ENCODE data around the gene MRPS7. TPM values are rescaled to one million over a fixed set of nuclear protein-coding genes. Genes with fewer than 3 reads are reported as not detected.

MRPS7 gene
- total and polyA plus RNA-seq, 2 of the 8 experiments (the other 6 are each of a cell fraction or from before 2014, with no cell fraction given) = 63.4 to 79.4 TPM

DNA sequence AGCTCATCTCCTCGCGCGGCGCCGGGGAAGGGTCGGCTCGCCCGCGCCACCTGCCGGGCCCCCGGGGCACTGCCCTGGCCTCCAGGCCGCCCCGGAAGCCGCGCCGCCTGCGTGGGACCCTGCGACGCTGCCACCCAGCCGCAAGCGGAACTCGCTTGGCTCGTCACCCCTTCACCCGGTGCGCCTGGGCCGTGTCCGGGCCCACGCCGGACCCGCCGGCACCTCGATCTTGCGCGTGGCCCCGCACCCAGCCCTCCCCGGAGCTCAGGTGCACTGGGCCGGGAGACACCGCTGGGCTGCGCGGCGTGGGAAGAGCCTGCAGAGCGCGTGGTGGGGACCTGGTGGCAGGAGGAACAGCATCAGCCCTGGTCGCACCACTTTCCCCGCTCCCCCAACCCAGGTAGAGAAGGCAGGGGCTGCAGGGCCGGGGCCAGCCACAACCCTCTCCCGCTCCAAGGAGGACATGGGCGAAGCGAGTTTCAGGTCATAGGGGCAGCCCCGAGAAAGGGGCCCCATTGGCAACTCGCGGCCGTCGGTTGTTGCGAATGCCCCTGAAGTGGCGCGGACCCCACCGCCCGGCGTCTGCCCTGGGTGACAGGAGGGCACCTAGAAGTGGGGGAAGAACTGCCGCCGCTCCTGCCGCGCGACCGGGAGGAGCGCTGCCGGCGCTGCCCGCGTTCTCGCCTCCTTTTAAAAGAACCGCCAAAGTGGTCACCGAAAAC lies 9.7 kb downstream of the MRPS7 start (continued):
- no peak for TF ChIP-seq GABPA (IDR thresholded peaks at IDR 0.05; ENCODE audit: borderline replicate concordance, insufficient read depth, low read length)
- peak in 1 of 2 experiments; percentile 44; a peak in 2 of 4 replicates for TF ChIP-seq RAD21 (IDR thresholded peaks at IDR 0.05 in 1 of 2, conservative IDR thresholded peaks at IDR 0.05 in 1 of 2; ENCODE audit: low read depth in 2 of 2, low read length in 2 of 2)
- peak; percentile 60; the same call in 1 of the 2 replicates for TF ChIP-seq RBBP5 (IDR thresholded peaks at IDR 0.05; ENCODE audit: borderline replicate concordance, low read depth, low read length)
- peak in 1 of 2 experiments; percentile 60; a peak in 2 of 4 replicates for TF ChIP-seq SIN3A (conservative IDR thresholded peaks at IDR 0.05 in 1 of 2, IDR thresholded peaks at IDR 0.05 in 1 of 2; ENCODE audit: low read depth in 1 of 2, low read length in 2 of 2)
- TF ChIP-seq BACH1 (IDR thresholded peaks at IDR 0.05; ENCODE audit: low read length) = peak; percentile 46; the same call in 1 of the 2 replicates
- TF ChIP-seq, protein P1, sequence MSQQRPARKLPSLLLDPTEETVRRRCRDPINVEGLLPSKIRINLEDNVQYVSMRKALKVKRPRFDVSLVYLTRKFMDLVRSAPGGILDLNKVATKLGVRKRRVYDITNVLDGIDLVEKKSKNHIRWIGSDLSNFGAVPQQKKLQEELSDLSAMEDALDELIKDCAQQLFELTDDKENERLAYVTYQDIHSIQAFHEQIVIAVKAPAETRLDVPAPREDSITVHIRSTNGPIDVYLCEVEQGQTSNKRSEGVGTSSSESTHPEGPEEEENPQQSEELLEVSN (IDR thresholded peaks at IDR 0.05) = 0 out of 2 replicates have a peak, but pooled peaks have one; percentile 7
- peak; percentile 31; the same call in 1 of the 2 replicates for TF ChIP-seq PHF8 (conservative IDR thresholded peaks at IDR 0.05; ENCODE audit: low read depth, low read length)
- TF ChIP-seq POLR2A (IDR thresholded peaks at IDR 0.05; ENCODE audit: control extremely low read depth in 1 of 2, low read depth in 2 of 2, low read length in 2 of 2) = peak in 1 of 2 experiments; percentile 16; a peak in 1 of 3 replicates
- TF ChIP-seq SRF (IDR thresholded peaks at IDR 0.05; ENCODE audit: low read depth, low read length) = peak; percentile 81
- TF ChIP-seq EP300 (IDR thresholded peaks at IDR 0.05; ENCODE audit: borderline replicate concordance in 1 of 2, low read depth in 2 of 2, low read length in 2 of 2) = no peak
- TF ChIP-seq SUZ12 (IDR thresholded peaks at IDR 0.05; ENCODE audit: low read length) = no peak
